KMS-11 (cell line): ENCODE measurements around the gene CDKN1C.

Source experiments
- H2AFZ ChIP-seq: fragments of 200-600 bp; sonication (generic); 2 replicates; pipeline ENCODE4 v1.6.1; 2016; ENCODE audit warnings: antibody characterized with exemption, mixed run types, low read depth
- H3K27ac ChIP-seq: fragments of 200-600 bp; sonication (generic); 2 replicates; pipeline ENCODE4 v1.6.1; 2016; ENCODE audit warnings: mild to moderate bottlenecking, mixed run types
- H3K27me3 ChIP-seq: fragments of 200-600 bp; sonication (generic); 2 replicates; pipeline ENCODE4 v1.6.1; 2017; ENCODE audit warnings: mild to moderate bottlenecking, low read depth, mixed run types, moderate library complexity; ENCODE audit not compliant: insufficient read depth
- H3K36me3 ChIP-seq: fragments of 200-600 bp; sonication (generic); 2 replicates; pipeline ENCODE4 v1.6.1; 2017; ENCODE audit warnings: mild to moderate bottlenecking, mixed run types; ENCODE audit not compliant: insufficient read depth
- H3K4me1 ChIP-seq: fragments of 200-600 bp; sonication (generic); 2 replicates; pipeline ENCODE4 v1.6.1; 2016; ENCODE audit warnings: mild to moderate bottlenecking, low read depth, mixed run types; ENCODE audit not compliant: poor library complexity, severe bottlenecking
- H3K4me2 ChIP-seq: fragments of 200-600 bp; sonication (generic); 2 replicates; pipeline ENCODE4 v1.7.0; 2016; ENCODE audit warnings: mild to moderate bottlenecking, mixed run types
- H3K4me3 ChIP-seq: fragments of 200-600 bp; sonication (generic); IDR thresholded peaks from 2 replicates; pipeline ENCODE4 v1.6.1; 2017; ENCODE audit warnings: low read depth, low read length, mixed read lengths; ENCODE audit not compliant: insufficient read depth
- H3K79me2 ChIP-seq: fragments of 200-600 bp; sonication (generic); 2 replicates; pipeline ENCODE4 v1.6.1; 2016; ENCODE audit warnings: low read depth, mixed run types; ENCODE audit not compliant: insufficient read depth
- H3K9ac ChIP-seq: fragments of 200-600 bp; sonication (generic); 2 replicates; pipeline ENCODE4 v1.6.1; 2016; ENCODE audit warnings: mild to moderate bottlenecking, mixed run types
- H4K20me1 ChIP-seq: fragments of 200-600 bp; sonication (generic); 2 replicates; pipeline ENCODE4 v1.6.1; 2016; ENCODE audit warnings: mild to moderate bottlenecking, mixed run types; ENCODE audit not compliant: insufficient read depth
- TF ChIP-seq, protein P1 (sequence below): fragments of 200-600 bp; sonication (generic); conservative IDR thresholded peaks from 2 replicates; pipeline ENCODE4 v1.6.1; 2017; ENCODE audit warnings: low read depth, mild to moderate bottlenecking, antibody characterized with exemption, low read length, moderate library complexity, mixed read lengths

The CDKN1C gene

DNA sequence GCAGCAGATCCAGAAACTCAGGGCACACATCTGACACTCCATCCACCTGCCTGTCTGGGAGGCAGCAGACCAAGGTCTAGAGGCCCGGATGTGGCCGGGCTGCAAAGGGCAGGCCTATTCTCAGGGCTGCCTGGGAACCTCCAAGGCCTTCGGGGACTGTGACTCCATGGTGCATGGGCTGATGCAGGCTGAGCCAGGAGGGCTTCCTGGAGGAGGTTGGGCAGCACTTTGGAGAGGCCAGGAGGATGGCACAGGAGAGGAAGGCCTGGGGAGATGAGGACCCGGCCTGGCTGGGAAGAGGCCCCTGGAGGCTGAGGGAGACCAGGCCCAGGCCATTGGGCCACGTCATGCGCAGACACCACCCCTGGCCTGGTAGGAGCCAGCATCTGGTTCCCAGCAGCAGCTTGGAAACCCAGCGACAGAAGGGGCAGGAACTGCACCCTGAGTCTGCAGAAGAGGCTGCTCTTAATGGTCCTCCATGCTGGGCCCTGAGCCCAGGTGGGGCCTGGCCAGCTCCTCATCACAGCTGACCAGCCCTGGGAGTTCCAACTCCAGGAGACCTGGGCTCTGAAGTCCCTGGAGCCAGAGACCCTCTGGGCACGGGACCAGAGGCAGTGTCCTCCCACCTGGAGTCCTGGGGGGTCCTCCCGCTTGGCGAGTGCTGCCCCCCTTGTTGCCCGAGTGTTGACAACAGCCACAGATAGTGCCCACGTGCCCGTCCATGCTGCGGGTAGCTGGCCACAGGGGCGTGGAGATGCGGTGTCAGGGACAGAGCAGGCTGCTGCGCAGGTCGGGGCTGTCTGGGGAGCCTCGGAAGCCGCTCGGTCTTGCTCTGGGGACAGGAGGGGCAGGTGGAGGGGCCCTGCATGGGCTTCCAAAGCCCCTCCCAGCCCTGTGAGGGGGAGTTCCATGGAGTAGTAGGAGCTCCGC is 38.1 kb upstream of the CDKN1C start:
- no peak overlapping the region for H2AFZ ChIP-seq
- H3K4me1 ChIP-seq = no peaks in the 10 kb centered on the region
- no peaks in the 10 kb centered on the region for H3K36me3 ChIP-seq
- H3K4me3 ChIP-seq = no peak overlapping the region
- TF ChIP-seq, protein P1, sequence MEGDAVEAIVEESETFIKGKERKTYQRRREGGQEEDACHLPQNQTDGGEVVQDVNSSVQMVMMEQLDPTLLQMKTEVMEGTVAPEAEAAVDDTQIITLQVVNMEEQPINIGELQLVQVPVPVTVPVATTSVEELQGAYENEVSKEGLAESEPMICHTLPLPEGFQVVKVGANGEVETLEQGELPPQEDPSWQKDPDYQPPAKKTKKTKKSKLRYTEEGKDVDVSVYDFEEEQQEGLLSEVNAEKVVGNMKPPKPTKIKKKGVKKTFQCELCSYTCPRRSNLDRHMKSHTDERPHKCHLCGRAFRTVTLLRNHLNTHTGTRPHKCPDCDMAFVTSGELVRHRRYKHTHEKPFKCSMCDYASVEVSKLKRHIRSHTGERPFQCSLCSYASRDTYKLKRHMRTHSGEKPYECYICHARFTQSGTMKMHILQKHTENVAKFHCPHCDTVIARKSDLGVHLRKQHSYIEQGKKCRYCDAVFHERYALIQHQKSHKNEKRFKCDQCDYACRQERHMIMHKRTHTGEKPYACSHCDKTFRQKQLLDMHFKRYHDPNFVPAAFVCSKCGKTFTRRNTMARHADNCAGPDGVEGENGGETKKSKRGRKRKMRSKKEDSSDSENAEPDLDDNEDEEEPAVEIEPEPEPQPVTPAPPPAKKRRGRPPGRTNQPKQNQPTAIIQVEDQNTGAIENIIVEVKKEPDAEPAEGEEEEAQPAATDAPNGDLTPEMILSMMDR = no peak
- H4K20me1 ChIP-seq = no peaks in the 10 kb centered on the region
- no peak overlapping the region for H3K9ac ChIP-seq
- no peak overlapping the region for H3K4me2 ChIP-seq
- peaks cover 28% of the 10 kb centered on the region; the same call in 1 of the 2 replicates for H3K27me3 ChIP-seq
- no peaks in the 10 kb centered on the region for H3K79me2 ChIP-seq
- H3K27ac ChIP-seq = no peak overlapping the region

DNA sequence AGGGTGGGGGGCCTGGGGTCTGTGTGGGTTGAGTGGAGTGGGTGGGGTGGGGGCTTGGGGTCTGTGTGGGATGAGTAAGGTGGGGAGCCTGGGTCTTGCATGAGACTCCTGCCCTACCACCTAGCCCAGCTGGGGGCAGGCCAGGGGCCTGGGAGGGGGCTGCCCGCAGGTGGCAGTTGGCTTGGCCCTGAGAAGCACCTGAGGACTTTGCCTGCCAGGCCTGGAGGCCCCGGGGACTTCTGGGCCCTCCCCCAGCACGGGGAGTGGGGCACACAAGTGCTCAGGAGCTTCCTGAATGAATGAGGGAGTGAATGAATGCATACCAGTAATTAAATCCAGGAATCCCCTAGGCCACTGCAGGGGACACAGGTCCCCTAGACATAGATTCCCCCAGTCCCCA is 37.1 kb upstream of the CDKN1C start:
- Histone ChIP-seq H3K4me1 (no peaks in the 10 kb centered on the region), H4K20me1 (no peaks in the 10 kb centered on the region), H3K9ac (no peak overlapping the region), H3K4me2 (no peak overlapping the region), H3K27ac (no peak overlapping the region), H3K79me2 (no peaks in the 10 kb centered on the region), H2AFZ (no peak overlapping the region), H3K36me3 (no peaks in the 10 kb centered on the region), H3K27me3 (peaks cover 18% of the 10 kb centered on the region; the same call in 1 of the 2 replicates), H3K4me3 (no peak overlapping the region)
- TF ChIP-seq, protein P1 = no peak

DNA sequence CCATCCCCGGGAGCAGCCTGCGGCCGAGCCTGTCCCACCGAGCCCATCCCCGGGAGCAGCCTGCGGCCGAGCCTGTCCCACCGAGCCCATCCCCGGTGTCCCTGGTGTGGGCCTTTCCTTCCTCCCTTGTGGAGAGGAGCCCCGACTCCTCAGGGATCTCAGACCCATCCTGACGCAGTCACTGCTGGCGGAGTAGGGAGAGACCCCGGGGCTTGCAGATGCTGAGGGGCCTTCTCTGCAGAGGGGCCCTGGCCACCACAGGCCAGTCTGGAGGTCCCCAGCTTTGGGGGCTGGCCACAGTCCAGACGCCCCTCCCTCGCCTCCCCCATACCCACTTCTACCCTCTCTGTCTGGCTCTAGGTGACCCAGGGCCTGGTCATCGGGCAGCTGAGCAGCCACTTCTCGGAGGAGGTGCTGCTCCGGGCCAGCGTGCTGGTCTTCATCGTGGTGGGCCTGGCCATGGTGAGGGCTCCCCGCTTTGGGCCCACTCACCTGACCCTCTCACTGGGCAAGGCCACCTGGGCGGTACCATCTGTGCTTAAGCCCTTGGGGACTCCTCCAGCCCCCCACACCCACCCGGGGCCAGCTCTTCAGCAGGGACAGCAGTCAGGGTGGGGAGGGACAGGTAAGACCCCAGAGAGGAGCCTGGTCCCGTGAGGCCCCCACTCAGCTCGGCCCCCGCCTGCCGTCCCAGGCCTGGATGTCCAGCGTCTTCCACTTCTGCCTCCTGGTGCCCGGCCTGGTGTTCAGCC is 36.3 kb upstream of the CDKN1C start:
- Histone ChIP-seq H3K27me3 (peaks cover 12% of the 10 kb centered on the region; the same call in 1 of the 2 replicates), H3K36me3 (no peaks in the 10 kb centered on the region), H4K20me1 (no peaks in the 10 kb centered on the region), H3K9ac (no peak overlapping the region), H3K4me3 (no peak overlapping the region), H3K27ac (no peak overlapping the region), H3K4me2 (no peak overlapping the region), H3K4me1 (no peaks in the 10 kb centered on the region), H2AFZ (no peak overlapping the region), H3K79me2 (no peaks in the 10 kb centered on the region)
- TF ChIP-seq, protein P1 = no peak

DNA sequence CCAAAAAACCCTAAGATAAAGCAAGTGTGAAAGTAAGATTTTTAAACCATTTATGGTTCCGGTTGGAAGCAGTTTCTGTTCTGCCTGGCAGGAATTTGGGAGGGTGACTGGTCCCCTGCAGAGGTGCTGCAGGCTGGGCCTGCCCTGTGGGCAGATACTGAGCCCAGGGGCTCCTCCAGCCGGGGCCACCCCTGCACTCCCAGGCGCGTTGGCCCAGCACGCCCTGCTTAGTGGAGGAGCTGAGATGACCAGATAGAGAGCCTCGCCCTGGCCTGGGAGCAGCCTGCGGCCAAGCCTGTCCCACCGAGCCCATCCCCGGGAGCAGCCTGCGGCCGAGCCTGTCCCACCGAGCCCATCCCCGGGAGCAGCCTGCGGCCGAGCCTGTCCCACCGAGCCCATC is 35.7 kb upstream of the CDKN1C start:
- no peaks in the 10 kb centered on the region for H3K36me3 ChIP-seq
- H3K9ac ChIP-seq = no peak overlapping the region
- no peak overlapping the region for H3K4me2 ChIP-seq
- H3K4me1 ChIP-seq = no peaks in the 10 kb centered on the region
- TF ChIP-seq, protein P1 = no peak
- H3K27me3 ChIP-seq = peaks cover 6% of the 10 kb centered on the region; the same call in 1 of the 2 replicates
- no peaks in the 10 kb centered on the region for H3K79me2 ChIP-seq
- H3K27ac ChIP-seq = no peak overlapping the region
- H2AFZ ChIP-seq = no peak overlapping the region
- H3K4me3 ChIP-seq = no peak overlapping the region
- H4K20me1 ChIP-seq = no peaks in the 10 kb centered on the region
